Measurements from ENCODE around the gene ARHGAP21. TPM values are rescaled to one million over a fixed set of nuclear protein-coding genes. Genes with fewer than 3 reads are reported as not detected.

The ARHGAP21 gene
- total and polyA plus RNA-seq, 2 experiments from 2014 or later = 15.3 to 44.5 TPM

GRCh38 chr10:24569330-24569796 is 154.3 kb downstream of the ARHGAP21 start:
- no peaks in the 10 kb centered on the region for H3F3A ChIP-seq (replicated peaks; ENCODE audit: low read depth)
- H3K4me1 ChIP-seq (ENCODE audit: insufficient read depth) = no peaks in the 10 kb centered on the region
- Mint-ChIP-seq H3K9me3 (peaks cover 5% of the 10 kb centered on the region; the same call in 2 of the 3 replicates), H3K4me3 (no peak overlapping the region), H3K36me3 (ENCODE audit: low read depth) (no peaks in the 10 kb centered on the region; the same call in 2 of the 3 replicates), H3K4me1 (peaks cover under 1% of the 10 kb centered on the region; the same call in 2 of the 3 replicates), H3K27me3 (ENCODE audit: insufficient read depth, low read depth, poor library complexity) (peaks cover 7% of the 10 kb centered on the region), H3K27ac (no peak overlapping the region)
- no peak overlapping the region for H3K4me2 ChIP-seq
- no peak overlapping the region for H3K4me3 ChIP-seq
- TF ChIP-seq, protein P1, sequence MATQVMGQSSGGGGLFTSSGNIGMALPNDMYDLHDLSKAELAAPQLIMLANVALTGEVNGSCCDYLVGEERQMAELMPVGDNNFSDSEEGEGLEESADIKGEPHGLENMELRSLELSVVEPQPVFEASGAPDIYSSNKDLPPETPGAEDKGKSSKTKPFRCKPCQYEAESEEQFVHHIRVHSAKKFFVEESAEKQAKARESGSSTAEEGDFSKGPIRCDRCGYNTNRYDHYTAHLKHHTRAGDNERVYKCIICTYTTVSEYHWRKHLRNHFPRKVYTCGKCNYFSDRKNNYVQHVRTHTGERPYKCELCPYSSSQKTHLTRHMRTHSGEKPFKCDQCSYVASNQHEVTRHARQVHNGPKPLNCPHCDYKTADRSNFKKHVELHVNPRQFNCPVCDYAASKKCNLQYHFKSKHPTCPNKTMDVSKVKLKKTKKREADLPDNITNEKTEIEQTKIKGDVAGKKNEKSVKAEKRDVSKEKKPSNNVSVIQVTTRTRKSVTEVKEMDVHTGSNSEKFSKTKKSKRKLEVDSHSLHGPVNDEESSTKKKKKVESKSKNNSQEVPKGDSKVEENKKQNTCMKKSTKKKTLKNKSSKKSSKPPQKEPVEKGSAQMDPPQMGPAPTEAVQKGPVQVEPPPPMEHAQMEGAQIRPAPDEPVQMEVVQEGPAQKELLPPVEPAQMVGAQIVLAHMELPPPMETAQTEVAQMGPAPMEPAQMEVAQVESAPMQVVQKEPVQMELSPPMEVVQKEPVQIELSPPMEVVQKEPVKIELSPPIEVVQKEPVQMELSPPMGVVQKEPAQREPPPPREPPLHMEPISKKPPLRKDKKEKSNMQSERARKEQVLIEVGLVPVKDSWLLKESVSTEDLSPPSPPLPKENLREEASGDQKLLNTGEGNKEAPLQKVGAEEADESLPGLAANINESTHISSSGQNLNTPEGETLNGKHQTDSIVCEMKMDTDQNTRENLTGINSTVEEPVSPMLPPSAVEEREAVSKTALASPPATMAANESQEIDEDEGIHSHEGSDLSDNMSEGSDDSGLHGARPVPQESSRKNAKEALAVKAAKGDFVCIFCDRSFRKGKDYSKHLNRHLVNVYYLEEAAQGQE (IDR thresholded peaks at IDR 0.05; ENCODE audit: unreplicated experiment) = no peak
- TF ChIP-seq ZNF331 (CRISPR knock-in tag; IDR thresholded peaks at IDR 0.05; ENCODE audit: low read depth) (no peak), EZH2phosphoT487 (IDR thresholded peaks at IDR 0.05; ENCODE audit: unreplicated experiment) (no peak), JUNB (IDR thresholded peaks at IDR 0.05; ENCODE audit: unreplicated experiment) (no peak)
- TF ChIP-seq, protein P2, sequence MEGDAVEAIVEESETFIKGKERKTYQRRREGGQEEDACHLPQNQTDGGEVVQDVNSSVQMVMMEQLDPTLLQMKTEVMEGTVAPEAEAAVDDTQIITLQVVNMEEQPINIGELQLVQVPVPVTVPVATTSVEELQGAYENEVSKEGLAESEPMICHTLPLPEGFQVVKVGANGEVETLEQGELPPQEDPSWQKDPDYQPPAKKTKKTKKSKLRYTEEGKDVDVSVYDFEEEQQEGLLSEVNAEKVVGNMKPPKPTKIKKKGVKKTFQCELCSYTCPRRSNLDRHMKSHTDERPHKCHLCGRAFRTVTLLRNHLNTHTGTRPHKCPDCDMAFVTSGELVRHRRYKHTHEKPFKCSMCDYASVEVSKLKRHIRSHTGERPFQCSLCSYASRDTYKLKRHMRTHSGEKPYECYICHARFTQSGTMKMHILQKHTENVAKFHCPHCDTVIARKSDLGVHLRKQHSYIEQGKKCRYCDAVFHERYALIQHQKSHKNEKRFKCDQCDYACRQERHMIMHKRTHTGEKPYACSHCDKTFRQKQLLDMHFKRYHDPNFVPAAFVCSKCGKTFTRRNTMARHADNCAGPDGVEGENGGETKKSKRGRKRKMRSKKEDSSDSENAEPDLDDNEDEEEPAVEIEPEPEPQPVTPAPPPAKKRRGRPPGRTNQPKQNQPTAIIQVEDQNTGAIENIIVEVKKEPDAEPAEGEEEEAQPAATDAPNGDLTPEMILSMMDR (conservative IDR thresholded peaks at IDR 0.05; ENCODE audit: low read depth in 2 of 2) = no peak
- no peaks in the 10 kb centered on the region for H3K36me3 ChIP-seq (ENCODE audit: insufficient read depth)
- H3K79me2 ChIP-seq (replicated peaks; ENCODE audit: insufficient read depth) = no peaks in the 10 kb centered on the region
- H2AFZ ChIP-seq = no peak overlapping the region
- H3K9me2 ChIP-seq (ENCODE audit: insufficient read depth) = no peaks in the 10 kb centered on the region
- H3K27ac ChIP-seq (ENCODE audit: low read depth) = no peak overlapping the region
- no peak for ATAC-seq
- no peaks in the 10 kb centered on the region for H4K20me1 ChIP-seq (replicated peaks; ENCODE audit: insufficient read depth)
- no peaks in the 10 kb centered on the region for H3K27me3 ChIP-seq (ENCODE audit: insufficient read depth)
- no peak for DNase-seq (ENCODE audit: low spot score)

- Mint-ChIP-seq H3K27me3 (ENCODE audit: insufficient read depth, low read depth, poor library complexity) (peaks cover 7% of the 10 kb centered on the region), H3K36me3 (ENCODE audit: low read depth) (no peaks in the 10 kb centered on the region; the same call in 2 of the 3 replicates), H3K4me1 (no peaks in the 10 kb centered on the region), H3K27ac (no peak overlapping the region), H3K4me3 (no peak overlapping the region), H3K9me3 (peaks cover 5% of the 10 kb centered on the region; the same call in 2 of the 3 replicates)
- H3K27ac ChIP-seq (ENCODE audit: low read depth) = no peak overlapping the region
- DNase-seq (ENCODE audit: low spot score) = no peak
- H3K79me2 ChIP-seq (replicated peaks; ENCODE audit: insufficient read depth) = no peaks in the 10 kb centered on the region
- H3K27me3 ChIP-seq (ENCODE audit: insufficient read depth) = no peaks in the 10 kb centered on the region
- H4K20me1 ChIP-seq (replicated peaks; ENCODE audit: insufficient read depth) = no peaks in the 10 kb centered on the region
- H3K9me2 ChIP-seq (ENCODE audit: insufficient read depth) = no peaks in the 10 kb centered on the region
- H3K4me2 ChIP-seq = no peak overlapping the region
- TF ChIP-seq ZNF462 (CRISPR knock-in tag; IDR thresholded peaks at IDR 0.05) (no peak), EZH2 (IDR thresholded peaks at IDR 0.05; ENCODE audit: low read depth, unreplicated experiment) (no peak), JUNB (IDR thresholded peaks at IDR 0.05; ENCODE audit: unreplicated experiment) (no peak)
- H2AFZ ChIP-seq = no peak overlapping the region
- H3K36me3 ChIP-seq (ENCODE audit: insufficient read depth) = no peaks in the 10 kb centered on the region
- no peak for ATAC-seq
- no peaks in the 10 kb centered on the region for H3F3A ChIP-seq (replicated peaks; ENCODE audit: low read depth)
- H3K4me1 ChIP-seq (ENCODE audit: insufficient read depth) = no peaks in the 10 kb centered on the region
- H3K4me3 ChIP-seq = no peak overlapping the region
These were observed 155.6 kb downstream of the ARHGAP21 start for GRCh38 chr10:24568042-24568441.

All from GM23338 (cell line).